Fibroblast of pulmonary artery (primary cell): ENCODE results near the gene ARHGEF28.
A peak's percentile ranks its signal among the peaks of the same experiment; 100 is the strongest.

Source experiments
- DNase-seq: peaks from one replicate; pipeline ENCODE4 v3.0.0-alpha.2; 2010; ENCODE audit warnings: low read depth
- H3K4me3 ChIP-seq: replicated peaks from 2 replicates; pipeline ENCODE4 v1.5.1; 2011; ENCODE audit warnings: low read depth, mild to moderate bottlenecking, control low read depth, low read length, moderate library complexity
- TF ChIP-seq, protein P1 (sequence below): IDR thresholded peaks from 2 replicates; pipeline ENCODE4 v1.5.1; 2011; ENCODE audit warnings: mild to moderate bottlenecking, control low read depth, low read length, inconsistent platforms; ENCODE audit errors: missing control alignments

ARHGEF28 gene

DNA sequence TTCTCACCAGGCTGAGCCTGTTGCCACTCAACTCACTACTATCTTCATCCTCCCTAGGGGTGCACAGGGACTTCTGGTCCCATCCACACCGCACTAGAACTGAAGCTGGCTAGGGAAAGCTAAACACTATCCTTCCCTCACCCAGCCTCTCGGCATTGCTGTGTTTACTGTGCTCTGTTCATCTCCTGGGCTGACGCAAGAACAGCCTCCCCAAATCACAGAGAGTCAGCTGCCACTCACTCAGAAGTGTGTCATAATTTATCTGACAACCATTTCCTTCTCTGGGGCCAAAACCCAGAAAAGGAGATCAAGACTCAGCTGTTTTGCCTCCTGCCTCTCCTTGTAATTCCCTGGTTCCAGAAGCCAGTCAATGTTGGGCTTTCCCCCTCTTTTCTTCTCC is 92.8 kb downstream of the ARHGEF28 start:
- DNase-seq, result no peak
- no peak overlapping the region for H3K4me3 ChIP-seq
- TF ChIP-seq, protein P1, sequence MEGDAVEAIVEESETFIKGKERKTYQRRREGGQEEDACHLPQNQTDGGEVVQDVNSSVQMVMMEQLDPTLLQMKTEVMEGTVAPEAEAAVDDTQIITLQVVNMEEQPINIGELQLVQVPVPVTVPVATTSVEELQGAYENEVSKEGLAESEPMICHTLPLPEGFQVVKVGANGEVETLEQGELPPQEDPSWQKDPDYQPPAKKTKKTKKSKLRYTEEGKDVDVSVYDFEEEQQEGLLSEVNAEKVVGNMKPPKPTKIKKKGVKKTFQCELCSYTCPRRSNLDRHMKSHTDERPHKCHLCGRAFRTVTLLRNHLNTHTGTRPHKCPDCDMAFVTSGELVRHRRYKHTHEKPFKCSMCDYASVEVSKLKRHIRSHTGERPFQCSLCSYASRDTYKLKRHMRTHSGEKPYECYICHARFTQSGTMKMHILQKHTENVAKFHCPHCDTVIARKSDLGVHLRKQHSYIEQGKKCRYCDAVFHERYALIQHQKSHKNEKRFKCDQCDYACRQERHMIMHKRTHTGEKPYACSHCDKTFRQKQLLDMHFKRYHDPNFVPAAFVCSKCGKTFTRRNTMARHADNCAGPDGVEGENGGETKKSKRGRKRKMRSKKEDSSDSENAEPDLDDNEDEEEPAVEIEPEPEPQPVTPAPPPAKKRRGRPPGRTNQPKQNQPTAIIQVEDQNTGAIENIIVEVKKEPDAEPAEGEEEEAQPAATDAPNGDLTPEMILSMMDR, result no peak

DNA sequence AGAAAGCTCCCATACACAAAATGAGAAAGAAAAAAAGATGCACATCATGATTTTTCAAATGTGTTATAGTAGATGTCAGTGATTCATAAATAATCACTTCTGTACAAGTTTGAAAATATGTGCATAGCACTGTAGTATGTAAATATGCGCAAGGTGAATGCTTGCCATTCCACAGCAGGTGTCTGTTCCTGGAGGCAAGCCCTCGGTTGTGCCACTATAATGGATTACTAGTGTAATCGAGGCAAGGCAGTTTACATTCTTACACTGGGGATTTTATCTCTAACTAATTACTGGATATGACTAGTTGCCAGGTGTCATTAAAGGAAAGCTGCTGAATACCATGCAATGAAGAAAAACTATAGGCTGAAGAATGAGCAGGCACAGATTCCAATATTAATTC is 93.6 kb downstream of the ARHGEF28 start:
- DNase-seq, result no peak
- no peak overlapping the region for H3K4me3 ChIP-seq
- TF ChIP-seq, protein P1, result no peak

DNA sequence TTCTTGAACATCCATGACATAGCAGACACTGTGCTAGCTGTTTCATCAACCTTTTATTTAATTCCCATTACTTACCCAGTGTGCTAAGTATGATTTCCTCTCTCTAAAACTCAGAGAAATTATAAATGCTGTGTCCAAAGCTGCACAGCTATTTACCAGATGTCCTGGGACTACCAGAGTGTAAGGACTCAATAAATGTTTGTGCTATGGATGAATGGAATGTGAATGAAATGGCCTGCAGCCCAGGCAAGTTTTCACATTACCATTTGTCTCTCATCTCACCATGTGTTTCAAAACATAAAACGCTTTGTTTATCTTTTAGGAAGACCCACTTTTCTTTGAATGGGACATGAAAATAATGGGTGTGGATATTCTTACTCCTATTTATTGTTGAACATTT is 96.2 kb downstream of the ARHGEF28 start:
- DNase-seq, result peak; percentile 33
- no peak overlapping the region for H3K4me3 ChIP-seq
- TF ChIP-seq, protein P1, result no peak

DNA sequence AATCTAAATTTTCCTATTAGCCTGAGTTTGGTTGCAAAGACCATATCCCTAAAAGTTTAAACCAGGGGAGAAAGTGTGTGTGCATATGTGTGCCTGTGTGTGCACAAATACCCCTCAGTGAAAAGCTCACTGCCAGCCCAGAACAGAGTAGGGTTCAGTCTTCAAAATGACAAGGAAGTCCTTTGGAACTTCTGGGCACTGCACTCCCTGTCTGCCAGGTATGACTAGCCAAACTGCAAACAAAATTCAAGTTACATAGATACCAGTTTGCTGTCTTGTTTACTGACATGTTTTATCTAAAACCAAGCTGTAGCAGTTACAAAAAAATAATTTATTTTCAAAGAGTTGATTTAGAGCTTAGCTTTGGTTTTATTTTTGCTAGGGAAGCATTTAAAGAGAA is 100.1 kb downstream of the ARHGEF28 start:
- TF ChIP-seq, protein P1, result no peak
- DNase-seq, result no peak
- no peak overlapping the region for H3K4me3 ChIP-seq

DNA sequence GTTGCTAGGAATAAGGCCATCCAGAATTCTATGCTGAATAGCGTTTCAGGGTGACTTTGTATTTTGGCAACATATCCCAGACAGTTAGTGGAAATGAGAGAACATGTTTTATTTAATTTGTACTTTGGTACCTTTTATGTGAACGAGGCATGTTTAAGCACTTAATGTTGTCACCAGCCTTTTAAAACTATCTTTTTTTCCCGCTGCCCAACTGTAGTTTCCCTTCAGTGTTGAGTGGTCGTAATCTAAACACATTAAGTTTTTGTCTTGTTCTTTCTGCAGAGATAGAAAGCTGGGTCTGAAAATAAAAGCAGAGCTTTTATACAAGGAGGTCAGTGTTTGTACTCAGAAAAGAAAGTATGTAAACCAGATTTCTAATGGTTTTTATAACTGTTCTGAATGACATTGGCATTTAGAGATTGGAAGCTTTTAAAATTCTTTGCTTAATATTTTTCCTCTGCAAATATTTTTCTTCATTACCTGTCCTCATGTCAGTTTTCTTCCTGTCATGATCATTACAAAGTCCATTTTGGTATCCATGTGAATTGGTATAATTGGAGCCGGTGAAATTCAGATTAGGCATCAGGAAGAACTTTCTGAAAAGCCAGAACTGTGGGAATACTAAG is 100.7 kb downstream of the ARHGEF28 start:
- no peak overlapping the region for H3K4me3 ChIP-seq
- DNase-seq, result no peak
- TF ChIP-seq, protein P1, result no peak

DNA sequence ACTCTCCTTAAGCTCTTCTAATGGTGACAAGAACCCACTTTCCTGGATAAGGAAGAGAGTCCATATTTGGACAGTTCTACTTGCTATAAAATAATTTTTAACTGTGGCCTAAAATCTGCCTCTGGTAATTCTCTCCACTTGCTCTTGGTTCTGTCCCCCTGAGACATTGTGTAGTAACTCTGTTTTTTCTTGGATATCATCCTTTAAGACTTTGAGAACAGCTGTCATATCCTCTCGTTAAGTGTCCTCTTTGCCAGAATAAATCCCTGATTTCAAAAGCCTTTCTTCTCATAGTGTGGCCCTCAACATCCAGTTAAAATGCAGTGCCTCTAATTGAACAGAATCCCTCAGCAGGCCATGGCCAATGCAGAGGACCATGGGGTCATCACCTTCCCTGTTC is 101.5 kb downstream of the ARHGEF28 start:
- TF ChIP-seq, protein P1, result no peak
- no peak for DNase-seq
- no peak overlapping the region for H3K4me3 ChIP-seq
